ENCODE measurements around the gene TMEM17.

DNA sequence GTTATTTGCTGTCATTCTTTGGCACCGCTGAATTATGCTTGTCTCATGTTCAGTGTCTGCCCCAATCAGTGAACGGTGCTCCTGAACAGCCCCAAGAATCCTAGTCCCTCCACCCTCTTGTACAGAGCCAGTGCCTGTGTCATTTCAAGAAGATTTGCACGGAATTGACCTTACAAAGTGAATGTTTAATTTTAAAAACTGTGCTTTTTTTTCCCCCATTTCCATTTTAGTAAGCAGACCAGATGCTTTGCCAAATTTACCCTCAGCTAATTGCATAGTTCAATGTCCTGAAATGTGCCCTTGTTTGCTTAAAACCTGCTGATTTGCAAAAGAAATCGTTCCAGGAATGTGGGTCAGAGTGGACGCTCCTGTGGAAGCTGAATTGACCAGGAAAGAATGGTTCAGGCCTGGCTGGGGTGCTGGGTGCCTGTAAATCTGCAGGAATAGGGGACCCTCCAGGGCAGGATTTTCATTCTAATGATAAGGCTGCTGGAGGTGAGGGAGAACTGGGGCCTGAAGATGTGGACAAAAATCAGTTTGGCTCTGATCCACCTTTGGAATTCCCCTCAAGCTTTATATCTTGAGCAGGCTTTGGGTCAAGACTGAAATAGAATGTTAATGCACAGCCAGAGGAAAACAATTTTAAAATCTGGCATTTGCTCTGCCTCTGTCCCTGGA, 20.1 kb downstream of the TMEM17 start:
- TF ChIP-seq, protein P1, sequence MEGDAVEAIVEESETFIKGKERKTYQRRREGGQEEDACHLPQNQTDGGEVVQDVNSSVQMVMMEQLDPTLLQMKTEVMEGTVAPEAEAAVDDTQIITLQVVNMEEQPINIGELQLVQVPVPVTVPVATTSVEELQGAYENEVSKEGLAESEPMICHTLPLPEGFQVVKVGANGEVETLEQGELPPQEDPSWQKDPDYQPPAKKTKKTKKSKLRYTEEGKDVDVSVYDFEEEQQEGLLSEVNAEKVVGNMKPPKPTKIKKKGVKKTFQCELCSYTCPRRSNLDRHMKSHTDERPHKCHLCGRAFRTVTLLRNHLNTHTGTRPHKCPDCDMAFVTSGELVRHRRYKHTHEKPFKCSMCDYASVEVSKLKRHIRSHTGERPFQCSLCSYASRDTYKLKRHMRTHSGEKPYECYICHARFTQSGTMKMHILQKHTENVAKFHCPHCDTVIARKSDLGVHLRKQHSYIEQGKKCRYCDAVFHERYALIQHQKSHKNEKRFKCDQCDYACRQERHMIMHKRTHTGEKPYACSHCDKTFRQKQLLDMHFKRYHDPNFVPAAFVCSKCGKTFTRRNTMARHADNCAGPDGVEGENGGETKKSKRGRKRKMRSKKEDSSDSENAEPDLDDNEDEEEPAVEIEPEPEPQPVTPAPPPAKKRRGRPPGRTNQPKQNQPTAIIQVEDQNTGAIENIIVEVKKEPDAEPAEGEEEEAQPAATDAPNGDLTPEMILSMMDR (IDR thresholded peaks at IDR 0.05; ENCODE audit: low read length), result no peak
- TF ChIP-seq EZH2 (IDR thresholded peaks at IDR 0.05; ENCODE audit: borderline replicate concordance, low read length), result no peak
